Glutamatergic neuron (in vitro differentiated cells): Measurements from ENCODE around the gene CERS2. TPM values are rescaled to one million over a fixed set of nuclear protein-coding genes. Genes with fewer than 3 reads are reported as not detected.
"Not testable (repeated sequence)": the region's sequence is repeated elsewhere in the genome, so short reads cannot be mapped to it uniquely, and the experiment has no call there.

ENCODE experiments used
- DNase-seq: peaks from one replicate; pipeline ENCODE4 v3.0.0; 2022
- H3K27ac Mint-ChIP-seq: one replicate; pipeline ENCODE4 v1.8.0; 2020; ENCODE audit warnings: mild to moderate bottlenecking, mixed read lengths, inconsistent platforms; ENCODE audit not compliant: unreplicated experiment
- H3K27me3 Mint-ChIP-seq: one replicate; pipeline ENCODE4 v1.8.0; 2020; ENCODE audit warnings: mild to moderate bottlenecking, moderate library complexity, mixed read lengths, inconsistent platforms; ENCODE audit not compliant: unreplicated experiment
- H3K36me3 Mint-ChIP-seq: one replicate; pipeline ENCODE4 v1.8.0; 2020; ENCODE audit warnings: mild to moderate bottlenecking, mixed read lengths, inconsistent platforms; ENCODE audit not compliant: unreplicated experiment
- H3K4me1 Mint-ChIP-seq: one replicate; pipeline ENCODE4 v1.8.0; 2020; ENCODE audit warnings: mild to moderate bottlenecking, low read depth, mixed read lengths, inconsistent platforms; ENCODE audit not compliant: unreplicated experiment
- H3K4me3 Mint-ChIP-seq: one replicate; pipeline ENCODE4 v1.8.0; 2020; ENCODE audit warnings: mild to moderate bottlenecking, mixed read lengths, inconsistent platforms; ENCODE audit not compliant: unreplicated experiment
- H3K9me3 Mint-ChIP-seq: one replicate; pipeline ENCODE4 v1.8.0; 2020; ENCODE audit warnings: mild to moderate bottlenecking, moderate library complexity, mixed read lengths, inconsistent platforms; ENCODE audit not compliant: unreplicated experiment
- CTCF ChIP-seq: fragments of 200-600 bp; sonication (generic); IDR thresholded peaks from one replicate; pipeline ENCODE4 v1.5.0; 2021; ENCODE audit not compliant: partially characterized antibody, unreplicated experiment
- total RNA-seq: library from RNA; stranded (reverse); fragmentation: NEBNext Ultra II Directional; extraction: Animal tissue kit (Norgen Biotek cat#: 25700); gene quantifications from one replicate; pipeline ENCODE4 v1.2.1, GENCODE V29; 2021; ENCODE audit not compliant: unreplicated experiment

The CERS2 gene
- total RNA-seq, 1 donor from 2014 or later = 94.2 TPM

GRCh38 chr1:150955280-150955679 is 19.4 kb downstream of the CERS2 start:
- Mint-ChIP-seq H3K36me3 (peaks cover 5% of the 10 kb centered on the region), H3K27me3 (no peaks in the 10 kb centered on the region), H3K4me1 (no peaks in the 10 kb centered on the region), H3K27ac (no peak overlapping the region), H3K9me3 (no peaks in the 10 kb centered on the region), H3K4me3 (no peak overlapping the region)
- TF ChIP-seq CTCF = no peak
- DNase-seq = no peak

GRCh38 chr1:150954708-150955107 is 19.9 kb downstream of the CERS2 start:
- Mint-ChIP-seq H3K27ac (no peak overlapping the region), H3K27me3 (no peaks in the 10 kb centered on the region), H3K36me3 (peaks cover 5% of the 10 kb centered on the region), H3K4me3 (no peak overlapping the region), H3K4me1 (no peaks in the 10 kb centered on the region), H3K9me3 (no peaks in the 10 kb centered on the region)
- TF ChIP-seq CTCF = no peak
- no peak for DNase-seq

GRCh38 chr1:150944856-150945255 is 29.8 kb downstream of the CERS2 start:
- Mint-ChIP-seq H3K27me3 (no peaks in the 10 kb centered on the region), H3K27ac (no peak overlapping the region), H3K9me3 (no peaks in the 10 kb centered on the region), H3K4me3 (no peak overlapping the region), H3K4me1 (no peaks in the 10 kb centered on the region), H3K36me3 (peaks cover 5% of the 10 kb centered on the region)
- DNase-seq = no peak
- no peak for TF ChIP-seq CTCF

- no peak for DNase-seq
- H3K36me3 Mint-ChIP-seq = peaks cover 8% of the 10 kb centered on the region
Observed at GRCh38 chr1:150931773-150932172, 42.9 kb downstream of the CERS2 start.

GRCh38 chr1:150928775-150929174 is 45.9 kb downstream of the CERS2 start:
- H3K4me3 Mint-ChIP-seq, H3K36me3 Mint-ChIP-seq, H3K9me3 Mint-ChIP-seq: not testable (repeated sequence)

More at GRCh38 chr1:150931773-150932172, 42.9 kb downstream of the CERS2 start:
- Mint-ChIP-seq H3K27me3 (no peaks in the 10 kb centered on the region), H3K4me1 (no peaks in the 10 kb centered on the region), H3K4me3 (no peak overlapping the region), H3K27ac (no peak overlapping the region), H3K9me3 (peaks cover 2% of the 10 kb centered on the region)
- TF ChIP-seq CTCF = no peak

GRCh38 chr1:150928286-150928685 is 46.3 kb downstream of the CERS2 start:
- no peak for DNase-seq
- Mint-ChIP-seq H3K4me3 (no peak overlapping the region), H3K4me1 (no peaks in the 10 kb centered on the region), H3K27me3 (peaks cover 4% of the 10 kb centered on the region), H3K9me3 (peaks cover 3% of the 10 kb centered on the region), H3K27ac (no peak overlapping the region), H3K36me3 (peaks cover 5% of the 10 kb centered on the region)
- TF ChIP-seq CTCF = no peak

More at GRCh38 chr1:150928775-150929174, 45.9 kb downstream of the CERS2 start:
- H3K4me1 Mint-ChIP-seq, H3K27ac Mint-ChIP-seq, H3K27me3 Mint-ChIP-seq, DNase-seq: not testable (repeated sequence)
